Measurements from ENCODE around the gene CST7.

CST7 gene

GRCh38 chr20:25003002-25003401, 53.9 kb downstream of the CST7 start:
- Histone ChIP-seq H3K9me3 (ENCODE audit: control insufficient read depth, low read length) (no peaks in the 10 kb centered on the region), H3K36me3 (ENCODE audit: control insufficient read depth, insufficient read depth, low read length) (no peaks in the 10 kb centered on the region), H3K4me1 (ENCODE audit: control insufficient read depth, insufficient read depth, low read length) (no peaks in the 10 kb centered on the region), H3K27me3 (ENCODE audit: control insufficient read depth, insufficient read depth, low read length, poor library complexity, severe bottlenecking) (peaks cover 17% of the 10 kb centered on the region), H3K4me3 (ENCODE audit: insufficient read depth, low read depth, low read length) (no peak overlapping the region), H3K27ac (ENCODE audit: insufficient read depth, low read depth, low read length, poor library complexity, severe bottlenecking) (no peak overlapping the region)
- WGBS, 2 experiments: 80% methylated on average over 1 of the region's 1 CpG; no CpG with 5 or more reads in 1 of the 2 experiments

- Histone ChIP-seq H3K4me3 (ENCODE audit: insufficient read depth, low read depth, low read length) (no peak overlapping the region), H3K36me3 (ENCODE audit: control insufficient read depth, insufficient read depth, low read length) (no peaks in the 10 kb centered on the region), H3K9me3 (ENCODE audit: control insufficient read depth, low read length) (no peaks in the 10 kb centered on the region), H3K4me1 (ENCODE audit: control insufficient read depth, insufficient read depth, low read length) (no peaks in the 10 kb centered on the region), H3K27ac (ENCODE audit: insufficient read depth, low read depth, low read length, poor library complexity, severe bottlenecking) (no peak overlapping the region), H3K27me3 (ENCODE audit: control insufficient read depth, insufficient read depth, low read length, poor library complexity, severe bottlenecking) (peaks cover 1% of the 10 kb centered on the region)
- 59 to 68% methylated on average over 2 of the region's 2 CpGs for WGBS, 2 experiments
Observed at GRCh38 chr20:25005220-25005619, 56.2 kb downstream of the CST7 start.

GRCh38 chr20:25005661-25006060, 56.6 kb downstream of the CST7 start:
- Histone ChIP-seq H3K4me1 (ENCODE audit: control insufficient read depth, insufficient read depth, low read length) (no peaks in the 10 kb centered on the region), H3K27me3 (ENCODE audit: control insufficient read depth, insufficient read depth, low read length, poor library complexity, severe bottlenecking) (no peaks in the 10 kb centered on the region), H3K4me3 (ENCODE audit: insufficient read depth, low read depth, low read length) (no peak overlapping the region), H3K27ac (ENCODE audit: insufficient read depth, low read depth, low read length, poor library complexity, severe bottlenecking) (no peak overlapping the region), H3K36me3 (ENCODE audit: control insufficient read depth, insufficient read depth, low read length) (no peaks in the 10 kb centered on the region), H3K9me3 (ENCODE audit: control insufficient read depth, low read length) (no peaks in the 10 kb centered on the region)
- WGBS, 2 experiments: 91 to 94% methylated on average over 8 of the region's 8 CpGs

GRCh38 chr20:25006431-25007167, 57.5 kb downstream of the CST7 start:
- no peaks in the 10 kb centered on the region for H3K27me3 ChIP-seq (ENCODE audit: control insufficient read depth, insufficient read depth, low read length, poor library complexity, severe bottlenecking)
- no peaks in the 10 kb centered on the region for H3K4me1 ChIP-seq (ENCODE audit: control insufficient read depth, insufficient read depth, low read length)
- no peaks in the 10 kb centered on the region for H3K36me3 ChIP-seq (ENCODE audit: control insufficient read depth, insufficient read depth, low read length)
- 84 to 89% methylated on average over 12 of the region's 12 CpGs for WGBS, 2 experiments
- no peak overlapping the region for H3K27ac ChIP-seq (ENCODE audit: insufficient read depth, low read depth, low read length, poor library complexity, severe bottlenecking)
- no peak overlapping the region for H3K4me3 ChIP-seq (ENCODE audit: insufficient read depth, low read depth, low read length)
- H3K9me3 ChIP-seq (ENCODE audit: control insufficient read depth, low read length): no peaks in the 10 kb centered on the region

- Histone ChIP-seq H3K27ac (ENCODE audit: insufficient read depth, low read depth, low read length, poor library complexity, severe bottlenecking) (no peak overlapping the region), H3K9me3 (ENCODE audit: control insufficient read depth, low read length) (no peaks in the 10 kb centered on the region), H3K4me3 (ENCODE audit: insufficient read depth, low read depth, low read length) (no peak overlapping the region), H3K36me3 (ENCODE audit: control insufficient read depth, insufficient read depth, low read length) (no peaks in the 10 kb centered on the region), H3K4me1 (ENCODE audit: control insufficient read depth, insufficient read depth, low read length) (no peaks in the 10 kb centered on the region), H3K27me3 (ENCODE audit: control insufficient read depth, insufficient read depth, low read length, poor library complexity, severe bottlenecking) (no peaks in the 10 kb centered on the region)
- WGBS, 2 experiments: 95% methylated on average over 22 of the region's 22 CpGs
Observed at GRCh38 chr20:25007491-25008305, 58.6 kb downstream of the CST7 start.

GRCh38 chr20:25008388-25009217, 59.5 kb downstream of the CST7 start:
- Histone ChIP-seq H3K27me3 (ENCODE audit: control insufficient read depth, insufficient read depth, low read length, poor library complexity, severe bottlenecking) (no peaks in the 10 kb centered on the region), H3K27ac (ENCODE audit: insufficient read depth, low read depth, low read length, poor library complexity, severe bottlenecking) (no peak overlapping the region), H3K4me3 (ENCODE audit: insufficient read depth, low read depth, low read length) (no peak overlapping the region), H3K9me3 (ENCODE audit: control insufficient read depth, low read length) (no peaks in the 10 kb centered on the region), H3K4me1 (ENCODE audit: control insufficient read depth, insufficient read depth, low read length) (no peaks in the 10 kb centered on the region), H3K36me3 (ENCODE audit: control insufficient read depth, insufficient read depth, low read length) (no peaks in the 10 kb centered on the region)
- WGBS, 2 experiments: 90% methylated on average over 11 of the region's 11 CpGs
